Neuronal stem cell (in vitro differentiated cells): ENCODE data around the gene CRK.

Source experiments
- DNase-seq: peaks from one replicate; pipeline ENCODE4 v3.0.0-alpha.2; 2013; ENCODE audit warnings: low spot score
- H2AFZ ChIP-seq: one replicate; pipeline ENCODE4 v1.6.1; 2013; ENCODE audit warnings: mild to moderate bottlenecking, low read length, inconsistent platforms
- H2AK5ac ChIP-seq: 2 replicates; pipeline ENCODE4 v1.6.1; 2013; ENCODE audit warnings: low read depth, mild to moderate bottlenecking, inconsistent platforms, low read length, moderate library complexity, mixed read lengths
- H2BK120ac ChIP-seq: 2 replicates; pipeline ENCODE4 v1.6.1; 2013; ENCODE audit warnings: low read depth, mild to moderate bottlenecking, inconsistent platforms, low read length, moderate library complexity, mixed read lengths
- H2BK12ac ChIP-seq: one replicate; pipeline ENCODE4 v1.6.1; 2013; ENCODE audit warnings: low read length, inconsistent platforms
- H2BK15ac ChIP-seq: 2 replicates; pipeline ENCODE4 v1.6.1; 2013; ENCODE audit warnings: mild to moderate bottlenecking, low read length, inconsistent platforms, mixed read lengths
- H2BK5ac ChIP-seq: one replicate; pipeline ENCODE4 v1.6.1; 2013; ENCODE audit warnings: inconsistent platforms, mild to moderate bottlenecking, low read length, moderate library complexity
- H3K14ac ChIP-seq: one replicate; pipeline ENCODE4 v1.6.1; 2013; ENCODE audit warnings: low read length, inconsistent platforms
- H3K18ac ChIP-seq: 2 replicates; pipeline ENCODE4 v1.6.1; 2013; ENCODE audit warnings: low read length, inconsistent platforms
- H3K23ac ChIP-seq: 2 replicates; pipeline ENCODE4 v1.6.1; 2013; ENCODE audit warnings: low read depth, mild to moderate bottlenecking, mixed read lengths, low read length, inconsistent platforms; ENCODE audit not compliant: poor library complexity
- H3K27ac ChIP-seq: replicated peaks from 3 replicates; pipeline ENCODE4 v1.5.1; 2013; ENCODE audit warnings: low read length, inconsistent platforms
- H3K27me3 ChIP-seq, 3 experiments: 2 replicates each; pipeline ENCODE4 v1.6.1; 2013; ENCODE audit warnings: low read length in 3 of 3, mild to moderate bottlenecking in 2 of 3, inconsistent platforms in 1 of 3, low read depth in 1 of 3, mixed read lengths in 1 of 3, moderate library complexity in 1 of 3; ENCODE audit not compliant: control insufficient read depth in 3 of 3, insufficient read depth in 3 of 3
- H3K36me3 ChIP-seq, 2 donors: replicated peaks in 1 of 2; 2 replicates each; pipeline ENCODE4 v1.6.1; 2013; ENCODE audit warnings: low read length in 2 of 2; ENCODE audit not compliant: control insufficient read depth in 2 of 2, insufficient read depth in 2 of 2
- H3K4ac ChIP-seq: 2 replicates; pipeline ENCODE4 v1.6.1; 2013; ENCODE audit warnings: inconsistent platforms, mild to moderate bottlenecking, low read length, moderate library complexity
- H3K4me1 ChIP-seq, 2 donors: 1 replicate in 1 of 2; 2 replicates in 1 of 2; pipeline ENCODE4 v1.6.1; 2013; ENCODE audit warnings: low read length in 2 of 2, low read depth in 1 of 2; ENCODE audit not compliant: control insufficient read depth in 2 of 2, insufficient read depth in 1 of 2
- H3K4me2 ChIP-seq: one replicate; pipeline ENCODE4 v1.6.1; 2013; ENCODE audit warnings: mild to moderate bottlenecking, low read length, inconsistent platforms; ENCODE audit not compliant: insufficient read depth, poor library complexity, severe bottlenecking
- H3K4me3 ChIP-seq, 2 donors: 2 replicates each; pipeline ENCODE4 v1.5.1; 2013; ENCODE audit warnings: low read length in 2 of 2, mild to moderate bottlenecking in 2 of 2, inconsistent platforms in 1 of 2, moderate library complexity in 1 of 2
- H3K79me1 ChIP-seq: one replicate; pipeline ENCODE4 v1.6.1; 2013; ENCODE audit warnings: low read depth, mild to moderate bottlenecking, inconsistent platforms, low read length, moderate library complexity
- H3K9ac ChIP-seq: one replicate; pipeline ENCODE4 v1.6.1; 2013; ENCODE audit warnings: mild to moderate bottlenecking, low read depth, low read length, inconsistent platforms; ENCODE audit not compliant: poor library complexity
- H3K9me3 ChIP-seq, 2 donors: replicated peaks in 1 of 2; 2 replicates each; pipeline versions ENCODE3 to v1.6.1; 2013; ENCODE audit warnings: low read length in 2 of 2, mild to moderate bottlenecking in 2 of 2, inconsistent platforms in 1 of 2, low read depth in 1 of 2, mixed read lengths in 1 of 2, moderate library complexity in 1 of 2; ENCODE audit not compliant: control insufficient read depth in 2 of 2, insufficient read depth in 1 of 2
- H4K8ac ChIP-seq: one replicate; pipeline ENCODE4 v1.6.1; 2013; ENCODE audit warnings: low read depth, mild to moderate bottlenecking, inconsistent platforms, low read length, moderate library complexity
- H4K91ac ChIP-seq: one replicate; pipeline ENCODE4 v1.6.1; 2013; ENCODE audit warnings: low read length, low read depth, mild to moderate bottlenecking, inconsistent platforms; ENCODE audit not compliant: poor library complexity
- WGBS, 2 donors: extraction: QIAGEN DNeasy Blood & Tissue Kit; methylation state at CpG; one replicate each; pipeline ENCODE4 v1.1.7; 2013; ENCODE audit warnings: missing lambda C conversion rate in 2 of 2, mixed read lengths in 1 of 2; ENCODE audit not compliant: insufficient read length in 2 of 2, insufficient replicate concordance in 1 of 2; ENCODE audit errors: extremely low coverage in 2 of 2; 5-methylcytosine and 5-hydroxymethylcytosine counted together

Gene CRK

GRCh38 chr17:1414001-1414574 lies 41.9 kb downstream of the CRK start:
- H2BK5ac ChIP-seq, result no peak overlapping the region
- H2BK12ac ChIP-seq, result no peak overlapping the region
- no peak overlapping the region for H2BK15ac ChIP-seq
- no peaks in the 10 kb centered on the region for H3K4me1 ChIP-seq
- H3K4ac ChIP-seq, result no peak overlapping the region
- H4K91ac ChIP-seq, result no peak overlapping the region
- H3K14ac ChIP-seq, result no peak overlapping the region
- no peak overlapping the region for H3K18ac ChIP-seq
- H3K36me3 ChIP-seq, result peaks cover 0 to 8% of the 10 kb centered on the region in 2 donors
- no CpG with 5 or more reads among the region's 9 CpGs for WGBS, 2 donors
- H3K4me3 ChIP-seq, result no peak overlapping the region
- H4K8ac ChIP-seq, result no peak overlapping the region
- H3K9me3 ChIP-seq, result peaks cover 0 to 2% of the 10 kb centered on the region in 2 donors
- H3K4me2 ChIP-seq, result no peak overlapping the region
- no peak overlapping the region for H2AK5ac ChIP-seq
- DNase-seq, result no peak
- no peak overlapping the region for H3K27ac ChIP-seq
- peaks cover 3% of the 10 kb centered on the region for H3K79me1 ChIP-seq
- no peak overlapping the region for H2AFZ ChIP-seq
- no peak overlapping the region for H3K23ac ChIP-seq
- H3K9ac ChIP-seq, result no peak overlapping the region
- no peak overlapping the region for H2BK120ac ChIP-seq
- H3K27me3 ChIP-seq, result no peaks in the 10 kb centered on the region

GRCh38 chr17:1413281-1413791 lies 42.7 kb downstream of the CRK start:
- H3K9me3 ChIP-seq, result peaks cover 0 to 2% of the 10 kb centered on the region in 2 donors
- H2AK5ac ChIP-seq, result no peak overlapping the region
- H3K79me1 ChIP-seq, result peaks cover 3% of the 10 kb centered on the region
- no peak overlapping the region for H3K14ac ChIP-seq
- H3K36me3 ChIP-seq, result peaks cover 0 to 8% of the 10 kb centered on the region in 2 donors
- no peak overlapping the region for H2BK5ac ChIP-seq
- no peak overlapping the region for H3K27ac ChIP-seq
- H2AFZ ChIP-seq, result no peak overlapping the region
- H3K18ac ChIP-seq, result no peak overlapping the region
- no peak for DNase-seq
- no peak overlapping the region for H3K4me3 ChIP-seq
- no peak overlapping the region for H2BK15ac ChIP-seq
- H2BK120ac ChIP-seq, result no peak overlapping the region
- H3K9ac ChIP-seq, result no peak overlapping the region
- H2BK12ac ChIP-seq, result no peak overlapping the region
- H3K23ac ChIP-seq, result no peak overlapping the region
- no CpG with 5 or more reads among the region's 6 CpGs for WGBS, 2 donors
- H3K4me2 ChIP-seq, result no peak overlapping the region
- H3K4ac ChIP-seq, result no peak overlapping the region
- H3K4me1 ChIP-seq, result no peaks in the 10 kb centered on the region
- H3K27me3 ChIP-seq, result no peaks in the 10 kb centered on the region
- no peak overlapping the region for H4K91ac ChIP-seq
- no peak overlapping the region for H4K8ac ChIP-seq

- Histone ChIP-seq H2BK15ac (no peak overlapping the region), H3K18ac (no peak overlapping the region), H2BK12ac (no peak overlapping the region), H4K8ac (no peak overlapping the region), H2BK5ac (no peak overlapping the region), H3K9me3 (peaks cover 0 to 2% of the 10 kb centered on the region in 2 donors), H3K4me2 (no peak overlapping the region), H3K27ac (no peak overlapping the region), H3K4me1 (no peaks in the 10 kb centered on the region), H2BK120ac (no peak overlapping the region), H3K79me1 (peaks cover 3% of the 10 kb centered on the region), H3K27me3 (no peaks in the 10 kb centered on the region), H3K4ac (no peak overlapping the region), H2AK5ac (no peak overlapping the region), H3K36me3 (peaks cover 0 to 3% of the 10 kb centered on the region in 2 donors), H3K4me3 (no peak overlapping the region), H4K91ac (no peak overlapping the region), H3K23ac (no peak overlapping the region), H3K9ac (no peak overlapping the region), H2AFZ (no peak overlapping the region), H3K14ac (peak overlapping the region; percentile 63)
- no CpG with 5 or more reads among the region's 27 CpGs for WGBS, 2 donors
- no peak for DNase-seq
Observed at GRCh38 chr17:1412185-1413110, 43.6 kb downstream of the CRK start.

- Histone ChIP-seq H3K27ac (no peak overlapping the region), H3K4me2 (no peak overlapping the region), H3K27me3 (no peaks in the 10 kb centered on the region), H2BK15ac (no peak overlapping the region), H3K14ac (no peak overlapping the region), H3K79me1 (peaks cover 2% of the 10 kb centered on the region), H3K4me3 (no peak overlapping the region), H3K18ac (no peak overlapping the region), H3K23ac (no peak overlapping the region), H2BK12ac (no peak overlapping the region), H3K36me3 (peaks cover 0 to 18% of the 10 kb centered on the region in 2 donors), H3K4me1 (peaks cover 3 to 7% of the 10 kb centered on the region in 2 donors), H2AFZ (no peak overlapping the region), H3K4ac (no peak overlapping the region), H3K9me3 (peaks cover 0 to 3% of the 10 kb centered on the region in 2 donors), H2AK5ac (no peak overlapping the region), H4K91ac (no peak overlapping the region), H2BK5ac (no peak overlapping the region), H2BK120ac (no peak overlapping the region), H4K8ac (no peak overlapping the region), H3K9ac (no peak overlapping the region)
- DNase-seq, result no peak
- no CpG with 5 or more reads among the region's 4 CpGs for WGBS, 2 donors
Observed at GRCh38 chr17:1402262-1402586, 53.8 kb downstream of the CRK start.
